Panc1 (cell line): ENCODE data around the gene DNER. TPM values are rescaled to one million over a fixed set of nuclear protein-coding genes. Genes with fewer than 3 reads are reported as not detected.

ENCODE experiments used
- ATAC-seq: fragments of 200-7000 bp; cut with Tn5 transposase; 2 replicates; pipeline ENCODE4 v1.9.1; 2020; ENCODE audit warnings: mild to moderate bottlenecking, moderate library complexity
- BruUV-seq: library from RNA; stranded (reverse); fragments of 400-500 nt; replicated peaks from 2 replicates; lab custom pipeline; 2021; lab: Mats Ljungman, UMichigan
- CTCF ChIA-PET: fragments of 300-600 bp; sonication (Branson Sonifier 250); formaldehyde crosslinking; loops from one replicate; lab custom pipeline; 2022; ENCODE audit warnings: antibody characterized with exemption; lab: Charles Lee
- POLR2A ChIA-PET: fragments of 300-600 bp; sonication (Branson Sonifier 250); formaldehyde crosslinking; loops from one replicate; lab custom pipeline; 2022; ENCODE audit warnings: antibody characterized with exemption; lab: Charles Lee
- DNase-seq: peaks from one replicate; pipeline ENCODE4 v3.0.0-alpha.2; 2010; ENCODE audit warnings: low read depth, low spot score
- H3K27ac ChIP-seq: 2 replicates; pipeline ENCODE4 v1.5.1; 2011; ENCODE audit warnings: mild to moderate bottlenecking, low read length, inconsistent platforms
- H3K27me3 ChIP-seq: fragments of 200-500 bp; sonication (Bioruptor generic); 2 replicates; pipeline ENCODE4 v1.6.0; 2014; ENCODE audit warnings: low read length, inconsistent platforms; ENCODE audit not compliant: control insufficient read depth, insufficient read depth
- H3K36me3 ChIP-seq: fragments of 200-500 bp; sonication (Bioruptor generic); 2 replicates; pipeline ENCODE4 v1.5.1; 2014; ENCODE audit warnings: inconsistent platforms, mild to moderate bottlenecking, low read length, moderate library complexity; ENCODE audit not compliant: control insufficient read depth, insufficient read depth
- H3K4me1 ChIP-seq: 2 replicates; pipeline ENCODE4 v1.5.1; 2011; ENCODE audit warnings: inconsistent platforms, mild to moderate bottlenecking, low read length, moderate library complexity; ENCODE audit not compliant: control insufficient read depth, insufficient read depth
- H3K4me3 ChIP-seq, 2 experiments: 2 replicates each; pipeline ENCODE4 v1.5.1; 2011 to 2012; ENCODE audit warnings: low read depth in 2 of 2, low read length in 2 of 2, mild to moderate bottlenecking in 2 of 2, inconsistent platforms in 1 of 2, moderate library complexity in 1 of 2
- H3K9me3 ChIP-seq: fragments of 200-500 bp; sonication (Bioruptor generic); 2 replicates; pipeline ENCODE4 v1.5.1; 2014; ENCODE audit warnings: low read depth, mild to moderate bottlenecking, inconsistent platforms, low read length, moderate library complexity; ENCODE audit not compliant: control insufficient read depth, insufficient read depth
- CTCF ChIP-seq: fragments of 450-650 bp; IDR thresholded peaks from 2 replicates; pipeline ENCODE4 v1.5.1; 2017; ENCODE audit warnings: mild to moderate bottlenecking
- POLR2AphosphoS5 ChIP-seq: IDR thresholded peaks from 2 replicates; pipeline ENCODE4 v1.6.1; 2012; ENCODE audit warnings: mild to moderate bottlenecking, low read depth, low read length, moderate library complexity
- REST ChIP-seq, 2 experiments: IDR thresholded peaks; 2 replicates each; pipeline ENCODE4 v1.6.1; 2011 to 2012; ENCODE audit warnings: low read depth in 2 of 2, control low read depth in 1 of 2, low read length in 1 of 2, mild to moderate bottlenecking in 1 of 2, moderate library complexity in 1 of 2; ENCODE audit not compliant: insufficient read depth in 1 of 2
- SIN3A ChIP-seq: IDR thresholded peaks from 2 replicates; pipeline ENCODE4 v1.6.1; 2012; ENCODE audit warnings: low read depth, mild to moderate bottlenecking, low read length, moderate library complexity, borderline replicate concordance; ENCODE audit not compliant: insufficient read depth
- TCF7L2 ChIP-seq: IDR thresholded peaks from 2 replicates; pipeline ENCODE4 v1.6.1; 2011; ENCODE audit warnings: mild to moderate bottlenecking, low read depth, low read length, inconsistent platforms
- in situ Hi-C: cut with HindIII; loops from 2 replicates; pipeline ENCODE4 v1.10.0; 2016; ENCODE audit warnings: low sequenced_read_pairs, low pct_unique_long_range_greater_than_20kb
- intact Hi-C: fragments of 100-400 bp; cut with micrococcal nuclease; formaldehyde crosslinking; loops from one replicate; pipeline ENCODE4 v1.10.0; 2022; ENCODE audit not compliant: unreplicated experiment
- total RNA-seq: library from RNA; stranded (reverse); gene quantifications from one replicate; pipeline ENCODE4 v1.2.1, GENCODE V29; 2021; ENCODE audit not compliant: unreplicated experiment

The DNER gene
- total RNA-seq, 1 experiment from 2014 or later, result 0.31 TPM

- in situ Hi-C loops, result no loop called here
- DNase-seq, result no peak
- peaks cover 7% of the 10 kb centered on the region for H3K27me3 ChIP-seq
- H3K4me1 ChIP-seq, result no peaks in the 10 kb centered on the region
- H3K9me3 ChIP-seq, result no peaks in the 10 kb centered on the region
- H3K36me3 ChIP-seq, result no peaks in the 10 kb centered on the region
- TF ChIP-seq TCF7L2 (no peak), CTCF (no peak), POLR2AphosphoS5 (no peak), SIN3A (no peak), REST (IDR thresholded peaks at IDR 0.05; ENCODE audit: insufficient read depth in 1 of 2, low read depth in 2 of 2, low read length in 1 of 2) (no peak)
- no peak overlapping the region for H3K4me3 ChIP-seq
- CTCF ChIA-PET, result no interaction called here
- ATAC-seq, result no peak
- BruUV-seq, result no TSS peak
- no peak overlapping the region for H3K27ac ChIP-seq
- intact Hi-C loops, result no loop called here
- POLR2A ChIA-PET, result no interaction called here
These were observed 29.3 kb downstream of the DNER start for GRCh38 chr2:229684942-229685562.

- H3K9me3 ChIP-seq, result no peaks in the 10 kb centered on the region
- in situ Hi-C loops (no loop called here), intact Hi-C loops (no loop called here)
- ATAC-seq, result no peak
- H3K27me3 ChIP-seq, result peaks cover 27% of the 10 kb centered on the region
- no peaks in the 10 kb centered on the region for H3K4me1 ChIP-seq
- no peak overlapping the region for H3K4me3 ChIP-seq
- H3K36me3 ChIP-seq, result no peaks in the 10 kb centered on the region
- DNase-seq, result no peak
- ChIA-PET CTCF (no interaction called here), POLR2A (no interaction called here)
- no peak overlapping the region for H3K27ac ChIP-seq
- no TSS peak for BruUV-seq
- no peak for TF ChIP-seq REST (IDR thresholded peaks at IDR 0.05; ENCODE audit: insufficient read depth in 1 of 2, low read depth in 2 of 2, low read length in 1 of 2)
- TF ChIP-seq CTCF, result no peak
- no peak for TF ChIP-seq POLR2AphosphoS5
- TF ChIP-seq TCF7L2, result no peak
- no peak for TF ChIP-seq SIN3A
These were observed 34.8 kb downstream of the DNER start for GRCh38 chr2:229679393-229680125.
